GM23338 (cell line): Measurements from ENCODE around the gene BAK1.

ENCODE experiments used
- CTCF ChIP-seq, 2 experiments: fragments of 200-600 bp in 1 of 2; sonication (generic) in 1 of 2; conservative IDR thresholded peaks; 2 replicates each; pipeline versions ENCODE4 v1.5.1 to v1.6.1; 2016 to 2017; ENCODE audit warnings: antibody characterized with exemption in 2 of 2, low read depth in 2 of 2, mild to moderate bottlenecking in 2 of 2, moderate library complexity in 1 of 2
- EZH2 ChIP-seq: fragments of 200-600 bp; sonication (generic); IDR thresholded peaks from one replicate; pipeline ENCODE4 v1.8.0; 2017; ENCODE audit warnings: antibody characterized with exemption, mild to moderate bottlenecking, low read depth; ENCODE audit not compliant: unreplicated experiment
- EZH2phosphoT487 ChIP-seq: fragments of 200-600 bp; sonication (generic); IDR thresholded peaks from one replicate; pipeline ENCODE4 v1.8.1; 2018; ENCODE audit warnings: antibody characterized with exemption; ENCODE audit not compliant: unreplicated experiment
- JUNB ChIP-seq: IDR thresholded peaks from one replicate; pipeline ENCODE4 v1.6.1; 2016; ENCODE audit warnings: antibody characterized with exemption; ENCODE audit not compliant: unreplicated experiment
- POLR2AphosphoS5 ChIP-seq: IDR thresholded peaks from 2 replicates; pipeline ENCODE4 v1.6.1; 2016; ENCODE audit warnings: antibody characterized with exemption, low read depth
- REST ChIP-seq: IDR thresholded peaks from one replicate; pipeline ENCODE4 v1.6.1; 2018; ENCODE audit warnings: antibody characterized with exemption; ENCODE audit not compliant: unreplicated experiment

- TF ChIP-seq REST (no peak), EZH2 (no peak), CTCF (conservative IDR thresholded peaks at IDR 0.05; ENCODE audit: low read depth in 2 of 2) (peak; percentile 24 to 60; a peak in 3 of 4 replicates), JUNB (no peak), POLR2AphosphoS5 (peak; percentile 79), EZH2phosphoT487 (no peak)
Observed at GRCh38 chr6:33579828-33580714, at the start of gene BAK1.
